HepG2 (cell line): Measurements from ENCODE around the gene TMEM174. TPM values are rescaled to one million over a fixed set of nuclear protein-coding genes. Genes with fewer than 3 reads are reported as not detected.

Source experiments
- HNF1A ChIP-seq, 2 experiments: sonication (generic) in 1 of 2; formaldehyde crosslinking in 1 of 2; IDR thresholded peaks; 2 replicates each; pipeline versions ENCODE4 v1.4.0 to v1.6.1; 2016 to 2020; ENCODE audit warnings: borderline replicate concordance in 1 of 2, low read depth in 1 of 2, mild to moderate bottlenecking in 1 of 2, missing genetic modification reagents in 1 of 2
- SSRP1 ChIP-seq: IDR thresholded peaks from 2 replicates; pipeline ENCODE4 v1.6.1; 2016; ENCODE audit warnings: control low read depth
- ZBTB33 ChIP-seq: sonication (generic); formaldehyde crosslinking; IDR thresholded peaks from 2 replicates; pipeline ENCODE4 v1.4.0; 2020; ENCODE audit warnings: missing genetic modification reagents
- ZBTB40 ChIP-seq, 2 experiments: fragments of 450-650 bp in 1 of 2; sonication (generic) in 1 of 2; formaldehyde crosslinking in 1 of 2; IDR thresholded peaks; 2 replicates each; pipeline versions ENCODE4 v1.6.1 to v1.8.0; 2016 to 2022; ENCODE audit warnings: antibody characterized with exemption in 1 of 2, mild to moderate bottlenecking in 1 of 2, missing genetic modification reagents in 1 of 2
- ZFP62 ChIP-seq: sonication (generic); formaldehyde crosslinking; IDR thresholded peaks from 2 replicates; pipeline ENCODE4 v1.4.0; 2020; ENCODE audit warnings: missing genetic modification reagents
- ZFYVE20 ChIP-seq: sonication (generic); formaldehyde crosslinking; IDR thresholded peaks from 2 replicates; pipeline ENCODE4 v1.8.0; 2023; ENCODE audit warnings: low read depth, mild to moderate bottlenecking, moderate library complexity, missing genetic modification reagents, borderline replicate concordance
- ZNF337 ChIP-seq: sonication (generic); formaldehyde crosslinking; IDR thresholded peaks from 2 replicates; pipeline ENCODE4 v1.5.1; 2020; ENCODE audit warnings: missing genetic modification reagents, low read depth, mild to moderate bottlenecking, borderline replicate concordance
- ZNF556 ChIP-seq: sonication (generic); formaldehyde crosslinking; IDR thresholded peaks from 2 replicates; pipeline ENCODE4 v1.4.0; 2020; ENCODE audit warnings: mild to moderate bottlenecking, missing genetic modification reagents, borderline replicate concordance
- ZNF576 ChIP-seq: sonication (generic); formaldehyde crosslinking; IDR thresholded peaks from 2 replicates; pipeline ENCODE4 v1.4.0; 2020; ENCODE audit warnings: mild to moderate bottlenecking, missing genetic modification reagents
- ZNF780A ChIP-seq: sonication (generic); formaldehyde crosslinking; IDR thresholded peaks from 2 replicates; pipeline ENCODE4 v1.8.0; 2022; ENCODE audit warnings: mild to moderate bottlenecking, missing genetic modification reagents, moderate library complexity
- polyA plus RNA-seq, 8 experiments: library from polyadenylated mRNA; depleted of rRNA in 3 of 8; stranded (reverse) in 7 of 8; unstranded in 1 of 8; fragments of >200 nt; fragmentation: Illumina TruSeq in 4 of 8; extraction: Trizol in 4 of 8; gene quantifications; 2 replicates each; pipeline versions ENCODE4 v1.2.1 to v1.2.3, GENCODE V29; 2011 to 2016; ENCODE audit warnings: low read depth in 4 of 8, missing spikeins in 1 of 8, mixed read lengths in 1 of 8; ENCODE audit not compliant: insufficient read depth in 1 of 8
- total RNA-seq, 5 experiments: library from RNA; depleted of rRNA; stranded (reverse); fragments of >200 nt; fragmentation: Illumina TruSeq; extraction: Trizol; gene quantifications; 2 replicates each; pipeline ENCODE4 v1.2.3, GENCODE V29; 2016; ENCODE audit warnings: low read depth in 1 of 5

TMEM174 gene
- total and polyA plus RNA-seq, 2 of the 13 experiments (the other 11 are each of a cell fraction or from before 2014, with no cell fraction given): not detected

- TF ChIP-seq ZBTB40 (IDR thresholded peaks at IDR 0.05) (no peak), ZBTB40 (CRISPR knock-in tag; IDR thresholded peaks at IDR 0.05) (0 out of 2 replicates have a peak, but pooled peaks have one; percentile 46), SSRP1 (CRISPR knock-in tag) (no peak), ZFYVE20 (CRISPR knock-in tag) (no peak), ZNF780A (CRISPR knock-in tag) (no peak), ZFP62 (CRISPR knock-in tag) (no peak), ZNF556 (CRISPR knock-in tag) (peak; percentile 82; the same call in 1 of the 2 replicates), HNF1A (IDR thresholded peaks at IDR 0.05; ENCODE audit: low read depth) (no peak), HNF1A (CRISPR knock-in tag; IDR thresholded peaks at IDR 0.05; ENCODE audit: borderline replicate concordance) (0 out of 2 replicates have a peak, but pooled peaks have one; percentile 58), ZBTB33 (CRISPR knock-in tag) (peak; percentile 76), ZNF337 (CRISPR knock-in tag) (peak; percentile 72; the same call in 1 of the 2 replicates), ZNF576 (no peak)
These were observed 43.1 kb downstream of the TMEM174 start (continued) for GRCh38 chr5:73215891-73216610.
